ENCODE measurements around the gene MED13L. TPM values are rescaled to one million over a fixed set of nuclear protein-coding genes. Genes with fewer than 3 reads are reported as not detected.
A peak's percentile ranks its signal among the peaks of the same experiment; 100 is the strongest.

MED13L gene
- total and polyA plus RNA-seq, 12 donors: 9.4 to 76.5 (median 64.2) TPM

DNA sequence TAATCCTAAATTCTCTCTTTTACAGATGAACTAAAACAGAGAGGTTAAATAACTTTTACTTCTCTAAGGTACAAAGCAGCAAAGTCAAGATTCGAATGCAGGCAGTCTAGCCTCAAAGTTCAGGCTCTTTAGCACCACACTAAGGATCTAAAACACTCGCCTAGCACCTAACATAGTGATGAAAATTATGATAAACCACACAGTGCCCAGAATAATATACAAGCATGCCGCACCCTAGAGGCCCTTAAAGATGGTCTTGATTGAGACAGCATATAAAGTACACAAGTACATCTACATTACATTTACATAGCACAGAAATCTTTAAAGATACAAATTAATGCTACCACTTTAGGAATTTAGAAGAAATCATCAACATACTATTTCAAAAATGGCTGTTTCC is 207.0 kb downstream of the MED13L start:
- intact Hi-C loops (cut with DNase I): no loop called here
- DNase-seq (no peak), ATAC-seq (no peak)
- Histone ChIP-seq H3K9me3 (no peaks in the 10 kb centered on the region), H3K27ac (no peak overlapping the region), H3K36me3 (no peaks in the 10 kb centered on the region), H3K27me3 (no peaks in the 10 kb centered on the region), H3K4me1 (peaks cover 2 to 68% (median 62%) of the 10 kb centered on the region in 9 donors), H3K4me3 (no peak overlapping the region)
- TF ChIP-seq, protein P1, sequence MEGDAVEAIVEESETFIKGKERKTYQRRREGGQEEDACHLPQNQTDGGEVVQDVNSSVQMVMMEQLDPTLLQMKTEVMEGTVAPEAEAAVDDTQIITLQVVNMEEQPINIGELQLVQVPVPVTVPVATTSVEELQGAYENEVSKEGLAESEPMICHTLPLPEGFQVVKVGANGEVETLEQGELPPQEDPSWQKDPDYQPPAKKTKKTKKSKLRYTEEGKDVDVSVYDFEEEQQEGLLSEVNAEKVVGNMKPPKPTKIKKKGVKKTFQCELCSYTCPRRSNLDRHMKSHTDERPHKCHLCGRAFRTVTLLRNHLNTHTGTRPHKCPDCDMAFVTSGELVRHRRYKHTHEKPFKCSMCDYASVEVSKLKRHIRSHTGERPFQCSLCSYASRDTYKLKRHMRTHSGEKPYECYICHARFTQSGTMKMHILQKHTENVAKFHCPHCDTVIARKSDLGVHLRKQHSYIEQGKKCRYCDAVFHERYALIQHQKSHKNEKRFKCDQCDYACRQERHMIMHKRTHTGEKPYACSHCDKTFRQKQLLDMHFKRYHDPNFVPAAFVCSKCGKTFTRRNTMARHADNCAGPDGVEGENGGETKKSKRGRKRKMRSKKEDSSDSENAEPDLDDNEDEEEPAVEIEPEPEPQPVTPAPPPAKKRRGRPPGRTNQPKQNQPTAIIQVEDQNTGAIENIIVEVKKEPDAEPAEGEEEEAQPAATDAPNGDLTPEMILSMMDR (IDR thresholded peaks at IDR 0.05): no peak
- WGBS, 2 donors: 91 to 92% methylated on average over 3 of the region's 3 CpGs

DNA sequence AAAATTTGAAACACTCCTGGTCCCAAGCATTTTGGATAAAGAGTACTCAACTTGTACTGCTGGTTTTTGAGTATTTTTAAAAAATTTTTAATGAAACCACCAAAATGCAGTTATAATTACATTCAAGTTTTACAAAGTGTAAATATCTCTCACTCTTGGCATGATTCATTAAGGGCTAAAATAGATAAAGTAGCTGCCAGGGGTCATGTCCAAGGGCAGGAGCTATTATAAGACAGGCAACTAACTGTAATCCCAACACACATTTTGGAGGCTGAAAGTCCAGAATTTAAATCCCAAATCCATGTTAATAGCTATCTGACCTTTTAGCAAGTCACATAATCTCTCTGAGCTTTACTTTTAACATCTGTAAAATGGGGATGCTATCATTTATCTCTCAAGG is 207.6 kb downstream of the MED13L start:
- Histone ChIP-seq H3K27me3 (no peaks in the 10 kb centered on the region), H3K9me3 (no peaks in the 10 kb centered on the region), H3K4me1 (peaks cover 2 to 69% (median 62%) of the 10 kb centered on the region in 9 donors), H3K27ac (no peak overlapping the region), H3K36me3 (no peaks in the 10 kb centered on the region), H3K4me3 (no peak overlapping the region)
- intact Hi-C loops (cut with DNase I): loop anchor here in 2 of 10 donors (5.0 to 10.0 kb wide), 2 partner anchors 162 to 165 kb away; no protein-coding TSS in a partner anchor
- TF ChIP-seq, protein P1 (IDR thresholded peaks at IDR 0.05): no peak
- ATAC-seq (peak in 2 of 8 donors; percentile 35 to 45), DNase-seq (no peak)

DNA sequence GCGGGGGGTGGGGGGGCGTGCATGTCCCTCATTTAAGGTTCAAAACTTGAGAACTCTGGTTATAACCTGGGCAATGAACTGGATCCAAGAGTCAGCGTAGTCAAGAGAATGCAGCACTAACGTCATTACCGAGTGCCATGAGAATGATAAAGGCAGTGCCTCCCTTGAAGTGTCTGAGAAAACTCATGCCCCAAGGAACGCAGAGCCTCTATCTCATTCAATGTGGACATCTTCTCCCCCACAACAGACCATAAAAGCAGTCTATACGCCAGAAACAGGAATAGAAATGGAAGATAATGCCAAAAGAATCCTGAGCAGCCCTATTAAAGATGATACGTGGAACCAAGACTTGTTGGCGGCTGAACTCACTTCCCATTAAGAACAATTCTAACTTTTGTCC is 208.6 kb downstream of the MED13L start:
- Histone ChIP-seq H3K27me3 (no peaks in the 10 kb centered on the region), H3K4me1 (peaks cover 2 to 73% (median 56%) of the 10 kb centered on the region in 9 donors), H3K4me3 (no peak overlapping the region), H3K9me3 (no peaks in the 10 kb centered on the region), H3K27ac (no peak overlapping the region), H3K36me3 (no peaks in the 10 kb centered on the region)
- intact Hi-C loops (cut with DNase I): loop anchor here in 2 of 10 donors (5.0 to 10.0 kb wide), 2 partner anchors 163 to 166 kb away; no protein-coding TSS in a partner anchor
- 67 to 72% methylated on average over 9 of the region's 9 CpGs for WGBS, 2 donors
- ATAC-seq (peak in 4 of 8 donors; percentile 10 to 67 (median 35)), DNase-seq (no peak)
- TF ChIP-seq, protein P1 (IDR thresholded peaks at IDR 0.05): no peak

DNA sequence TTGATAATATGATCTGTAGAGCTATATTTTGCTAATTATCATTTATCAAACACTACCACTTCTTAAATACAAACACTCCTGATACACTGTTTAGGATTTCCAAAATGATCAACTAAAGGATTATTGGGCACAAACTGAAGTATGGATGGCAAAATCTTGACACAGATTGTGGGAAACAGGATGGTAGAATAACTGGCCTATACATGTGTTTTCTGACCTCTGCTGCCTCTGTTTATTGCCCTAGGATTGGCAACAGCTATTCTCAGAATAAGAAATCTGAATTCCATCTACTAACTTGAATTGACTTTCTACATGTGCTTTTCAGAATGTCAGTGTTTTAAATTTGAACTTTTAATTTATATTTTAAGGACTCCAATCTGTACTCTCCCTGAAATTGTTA is 209.1 kb downstream of the MED13L start:
- DNase-seq (no peak), ATAC-seq (no peak)
- peaks cover 2 to 74% (median 56%) of the 10 kb centered on the region in 9 donors for H3K4me1 ChIP-seq
- intact Hi-C loops (cut with DNase I): loop anchor here in 2 of 10 donors (5.0 to 10.0 kb wide), 2 partner anchors 164 to 166 kb away; no protein-coding TSS in a partner anchor
- TF ChIP-seq, protein P1 (IDR thresholded peaks at IDR 0.05): no peak
- H3K36me3 ChIP-seq: no peaks in the 10 kb centered on the region
- H3K27ac ChIP-seq: peak overlapping the region in 2 of 10 donors; percentile 4 to 5
- H3K9me3 ChIP-seq: no peaks in the 10 kb centered on the region
- H3K4me3 ChIP-seq: no peak overlapping the region
- H3K27me3 ChIP-seq: no peaks in the 10 kb centered on the region

All from heart right ventricle (tissue), 16 donors.